ENCODE data around the gene CCT4.
"Not testable (repeated sequence)": the region's sequence is repeated elsewhere in the genome, so short reads cannot be mapped to it uniquely, and the experiment has no call there.

CCT4 gene

DNA sequence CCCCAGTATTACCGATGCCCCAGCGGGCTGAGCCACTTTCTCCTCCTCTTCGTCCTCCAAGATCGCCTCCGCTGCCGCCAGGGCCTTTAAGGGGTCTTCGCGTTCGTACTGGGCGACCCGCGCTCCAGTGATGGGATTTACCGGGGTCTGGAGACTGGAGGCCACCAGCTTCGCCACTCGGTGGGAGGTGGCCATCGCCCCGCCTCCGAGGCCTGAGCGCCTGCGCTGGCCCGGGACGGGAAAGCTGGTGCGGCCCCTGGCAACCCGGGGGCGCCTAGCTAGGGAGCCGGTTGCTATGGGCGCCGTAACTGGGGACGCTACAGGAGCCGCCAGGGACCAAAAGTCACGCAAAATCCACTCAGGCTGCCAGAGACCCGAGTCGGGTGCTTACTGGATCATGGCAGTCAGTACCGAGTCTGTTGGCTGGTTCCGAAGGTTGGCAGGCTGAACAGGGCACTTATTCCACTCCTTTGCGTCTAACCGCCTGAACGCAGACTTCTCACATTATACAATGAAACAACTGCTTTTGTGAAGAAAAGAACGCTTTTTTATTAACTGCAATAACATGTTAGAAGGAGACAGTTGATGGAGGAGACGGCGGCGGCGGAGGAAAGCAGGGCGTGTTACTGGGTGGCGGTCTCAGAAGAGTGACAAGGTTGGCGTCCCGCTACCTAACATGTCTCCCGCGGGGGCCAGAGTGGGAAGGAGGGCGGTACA, 34.5 kb downstream of the CCT4 start, which contains the start of gene FAM161A (continued):
- TF ChIP-seq, protein P1, sequence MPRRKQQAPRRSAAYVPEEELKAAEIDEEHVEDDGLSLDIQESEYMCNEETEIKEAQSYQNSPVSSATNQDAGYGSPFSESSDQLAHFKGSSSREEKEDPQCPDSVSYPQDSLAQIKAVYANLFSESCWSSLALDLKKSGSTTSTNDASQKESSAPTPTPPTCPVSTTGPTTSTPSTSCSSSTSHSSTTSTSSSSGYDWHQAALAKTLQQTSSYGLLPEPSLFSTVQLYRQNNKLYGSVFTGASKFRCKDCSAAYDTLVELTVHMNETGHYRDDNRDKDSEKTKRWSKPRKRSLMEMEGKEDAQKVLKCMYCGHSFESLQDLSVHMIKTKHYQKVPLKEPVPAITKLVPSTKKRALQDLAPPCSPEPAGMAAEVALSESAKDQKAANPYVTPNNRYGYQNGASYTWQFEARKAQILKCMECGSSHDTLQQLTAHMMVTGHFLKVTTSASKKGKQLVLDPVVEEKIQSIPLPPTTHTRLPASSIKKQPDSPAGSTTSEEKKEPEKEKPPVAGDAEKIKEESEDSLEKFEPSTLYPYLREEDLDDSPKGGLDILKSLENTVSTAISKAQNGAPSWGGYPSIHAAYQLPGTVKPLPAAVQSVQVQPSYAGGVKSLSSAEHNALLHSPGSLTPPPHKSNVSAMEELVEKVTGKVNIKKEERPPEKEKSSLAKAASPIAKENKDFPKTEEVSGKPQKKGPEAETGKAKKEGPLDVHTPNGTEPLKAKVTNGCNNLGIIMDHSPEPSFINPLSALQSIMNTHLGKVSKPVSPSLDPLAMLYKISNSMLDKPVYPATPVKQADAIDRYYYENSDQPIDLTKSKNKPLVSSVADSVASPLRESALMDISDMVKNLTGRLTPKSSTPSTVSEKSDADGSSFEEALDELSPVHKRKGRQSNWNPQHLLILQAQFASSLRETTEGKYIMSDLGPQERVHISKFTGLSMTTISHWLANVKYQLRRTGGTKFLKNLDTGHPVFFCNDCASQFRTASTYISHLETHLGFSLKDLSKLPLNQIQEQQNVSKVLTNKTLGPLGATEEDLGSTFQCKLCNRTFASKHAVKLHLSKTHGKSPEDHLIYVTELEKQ (tag by site-specific recombination; IDR thresholded peaks at IDR 0.05; ENCODE audit: borderline replicate concordance), result no peak
- TF ChIP-seq ZNF202 (tag by site-specific recombination; IDR thresholded peaks at IDR 0.05; ENCODE audit: borderline replicate concordance) (no peak), ZNF211 (tag by site-specific recombination; IDR thresholded peaks at IDR 0.05; ENCODE audit: low read depth) (no peak), ZNF530 (tag by site-specific recombination; IDR thresholded peaks at IDR 0.05; ENCODE audit: low read depth) (no peak), ZNF133 (tag by site-specific recombination; IDR thresholded peaks at IDR 0.05) (no peak)

DNA sequence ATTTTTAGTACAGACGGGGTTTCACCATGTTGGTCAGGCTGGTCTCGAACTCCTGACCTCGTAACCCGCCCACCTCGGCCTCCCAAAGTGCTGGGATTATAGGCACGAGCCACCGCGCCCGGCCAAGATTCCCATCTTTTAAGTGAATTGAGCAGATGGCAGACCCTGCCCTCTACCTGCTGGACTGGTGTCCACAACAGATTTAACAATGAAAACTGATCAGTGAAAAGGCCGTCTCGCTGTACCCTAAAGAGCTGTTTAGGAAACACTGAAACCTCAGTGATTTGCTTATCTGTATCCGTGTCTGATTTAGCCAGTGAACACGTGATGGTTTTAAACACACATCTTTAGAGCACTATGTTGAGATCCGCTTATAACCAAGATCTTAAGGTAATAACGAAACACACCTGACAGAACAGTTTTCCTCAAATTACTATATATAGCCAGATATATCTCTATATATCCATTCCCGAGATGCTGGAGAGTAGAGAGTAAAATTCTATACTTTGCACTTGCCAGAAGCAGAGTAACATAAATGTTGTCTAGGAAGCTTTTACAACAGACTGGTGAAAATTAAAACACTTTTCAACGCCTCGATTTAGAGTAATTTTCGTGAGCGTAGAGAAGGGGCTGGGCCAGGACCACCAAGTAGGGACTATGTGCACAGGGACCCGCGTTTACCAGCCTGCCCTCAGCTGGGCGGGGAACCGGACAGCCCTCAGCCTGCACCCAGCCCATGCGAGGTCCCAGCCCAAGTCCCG, 35.2 kb downstream of the CCT4 start:
- peak overlapping the region; percentile 90 for H3K4me3 ChIP-seq (ENCODE audit: low read depth, low read length)
- no peaks in the 10 kb centered on the region; a peak in 1 of 3 replicates for H3K36me3 ChIP-seq (ENCODE audit: control insufficient read depth in 2 of 2, insufficient read depth in 1 of 2, low read length in 2 of 2)
- H3K9me3 ChIP-seq (ENCODE audit: control insufficient read depth, insufficient read depth, low read depth, low read length), result no peaks in the 10 kb centered on the region
- ChIA-PET POLR2A (interaction anchor here (0.6 to 2.2 kb wide), 7 partner anchors 9 to 793 kb away, joined by 3 to 9 read pairs (median 5); no protein-coding TSS in a partner anchor), CTCF (interaction anchor here (0.6 to 0.7 kb wide), 2 partner anchors 15 to 90 kb away, joined by 3 read pairs; no protein-coding TSS in a partner anchor)
- peak overlapping the region; percentile 72 for H3K27ac ChIP-seq (ENCODE audit: extremely low read depth, low read depth, low read length)
- no peaks in the 10 kb centered on the region for H3K4me1 ChIP-seq (ENCODE audit: control insufficient read depth, insufficient read depth, low read length)
- TF ChIP-seq ZFHX2 (tag by site-specific recombination; conservative IDR thresholded peaks at IDR 0.05) (peak; percentile 23; the same call in 1 of the 2 replicates), ZNF830 (tag by site-specific recombination; IDR thresholded peaks at IDR 0.05; ENCODE audit: low read depth) (no peak), ZNF837 (tag by site-specific recombination; IDR thresholded peaks at IDR 0.05) (no peak), KLF10 (tag by site-specific recombination; IDR thresholded peaks at IDR 0.05) (0 out of 2 replicates have a peak, but pooled peaks have one; percentile 5), RBAK (tag by site-specific recombination; IDR thresholded peaks at IDR 0.05) (no peak), ZNF600 (tag by site-specific recombination; IDR thresholded peaks at IDR 0.05) (peak; percentile 31; the same call in 1 of the 2 replicates)
- TF ChIP-seq, protein P2, sequence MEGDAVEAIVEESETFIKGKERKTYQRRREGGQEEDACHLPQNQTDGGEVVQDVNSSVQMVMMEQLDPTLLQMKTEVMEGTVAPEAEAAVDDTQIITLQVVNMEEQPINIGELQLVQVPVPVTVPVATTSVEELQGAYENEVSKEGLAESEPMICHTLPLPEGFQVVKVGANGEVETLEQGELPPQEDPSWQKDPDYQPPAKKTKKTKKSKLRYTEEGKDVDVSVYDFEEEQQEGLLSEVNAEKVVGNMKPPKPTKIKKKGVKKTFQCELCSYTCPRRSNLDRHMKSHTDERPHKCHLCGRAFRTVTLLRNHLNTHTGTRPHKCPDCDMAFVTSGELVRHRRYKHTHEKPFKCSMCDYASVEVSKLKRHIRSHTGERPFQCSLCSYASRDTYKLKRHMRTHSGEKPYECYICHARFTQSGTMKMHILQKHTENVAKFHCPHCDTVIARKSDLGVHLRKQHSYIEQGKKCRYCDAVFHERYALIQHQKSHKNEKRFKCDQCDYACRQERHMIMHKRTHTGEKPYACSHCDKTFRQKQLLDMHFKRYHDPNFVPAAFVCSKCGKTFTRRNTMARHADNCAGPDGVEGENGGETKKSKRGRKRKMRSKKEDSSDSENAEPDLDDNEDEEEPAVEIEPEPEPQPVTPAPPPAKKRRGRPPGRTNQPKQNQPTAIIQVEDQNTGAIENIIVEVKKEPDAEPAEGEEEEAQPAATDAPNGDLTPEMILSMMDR (tag by site-specific recombination; IDR thresholded peaks at IDR 0.05), result peak; percentile 40; the same call in 1 of the 2 replicates

DNA sequence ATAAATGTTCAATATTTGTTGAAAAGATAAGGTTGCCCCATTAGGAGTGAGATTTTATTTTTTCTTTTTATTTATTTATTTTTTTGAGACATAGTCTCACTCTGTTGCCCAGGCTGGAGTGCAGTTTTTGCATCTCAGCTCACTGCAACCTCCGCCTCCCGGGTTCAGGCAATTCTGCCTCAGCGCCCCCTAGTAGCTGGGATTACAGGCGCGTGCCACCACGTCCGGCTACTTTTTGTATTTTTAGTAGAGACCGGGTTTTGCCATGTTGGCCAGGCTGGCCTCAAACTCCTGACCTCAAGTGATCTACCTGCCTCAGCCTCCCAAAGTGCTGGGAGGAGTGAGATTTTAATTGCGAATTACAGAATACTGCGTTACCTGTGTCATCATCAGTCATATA, 37.2 kb downstream of the CCT4 start:
- not testable (repeated sequence) for H3K27ac ChIP-seq (ENCODE audit: extremely low read depth, low read depth, low read length); H3K9me3 ChIP-seq (ENCODE audit: control insufficient read depth, insufficient read depth, low read depth, low read length); H3K4me1 ChIP-seq (ENCODE audit: control insufficient read depth, insufficient read depth, low read length); H3K36me3 ChIP-seq (ENCODE audit: control insufficient read depth in 2 of 2, insufficient read depth in 1 of 2, low read length in 2 of 2); H3K4me3 ChIP-seq (ENCODE audit: low read depth, low read length)
- ChIA-PET CTCF (interaction anchor here (0.6 to 1.3 kb wide), 3 partner anchors 9 to 424 kb away, joined by 3 read pairs; no protein-coding TSS in a partner anchor), POLR2A (interaction anchor here (0.5 kb wide), 1 partner anchor 378 kb away, joined by 3 read pairs; no protein-coding TSS in a partner anchor)

Data from HEK293 (cell line).